Pons (tissue), 1 donor: ENCODE results near the gene RGS10.

ENCODE experiments used
- DNase-seq: peaks from one replicate; pipeline ENCODE4 v3.0.0-alpha.2; 2016; ENCODE audit warnings: low spot score

The RGS10 gene

GRCh38 chr10:119518176-119518575 lies 24.3 kb downstream of the RGS10 start:
- no peak for DNase-seq

GRCh38 chr10:119517235-119518141 lies 25.0 kb downstream of the RGS10 start:
- peak; percentile 65 for DNase-seq

DNA sequence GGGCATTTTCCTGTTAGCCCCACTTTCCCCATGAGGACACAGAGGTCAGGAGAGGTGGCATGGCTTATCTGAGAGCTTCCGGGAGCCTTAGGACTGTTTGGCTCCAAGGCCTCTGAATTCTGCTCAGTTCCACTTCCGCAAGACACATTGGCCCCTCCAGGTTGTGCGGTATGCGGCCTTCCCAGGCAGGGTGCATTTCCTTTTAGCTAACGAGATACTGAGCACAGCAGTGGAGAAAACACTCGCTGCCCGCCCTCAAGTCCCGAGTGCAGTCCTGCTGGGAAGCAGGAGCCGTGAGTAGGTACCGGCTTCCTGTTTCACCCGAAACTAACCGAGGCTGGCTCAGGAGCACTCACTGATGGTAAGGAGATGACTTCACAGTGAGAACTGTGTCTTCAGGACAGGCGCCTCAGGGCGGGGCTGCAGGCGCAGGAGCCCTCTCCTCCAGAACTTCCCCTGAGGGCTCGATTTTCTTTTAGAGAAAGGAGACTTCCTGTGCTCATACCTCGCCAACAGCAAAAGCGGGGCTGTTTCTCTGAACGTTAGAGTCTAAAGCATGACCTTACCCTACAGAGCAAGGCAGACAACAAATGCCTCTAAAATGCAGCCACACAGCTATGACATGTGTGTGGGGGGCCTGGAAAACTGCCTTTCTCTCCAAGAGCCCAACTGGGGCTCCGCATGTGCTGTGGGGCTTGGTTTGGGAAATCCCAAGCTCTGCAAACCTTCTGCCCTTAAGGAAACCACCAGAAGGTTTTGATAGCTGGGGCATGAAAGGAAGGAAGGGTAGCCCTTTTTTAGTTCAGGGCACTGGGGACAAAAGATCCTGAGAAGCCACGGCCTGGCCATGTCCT lies 25.9 kb downstream of the RGS10 start:
- DNase-seq, result no peak

- DNase-seq, result no peak
Measured at GRCh38 chr10:119515511-119516045, 26.9 kb downstream of the RGS10 start.

- no peak for DNase-seq
Measured at GRCh38 chr10:119514819-119515218, 27.7 kb downstream of the RGS10 start.

GRCh38 chr10:119511828-119512515 lies 30.5 kb downstream of the RGS10 start:
- DNase-seq, result no peak

DNA sequence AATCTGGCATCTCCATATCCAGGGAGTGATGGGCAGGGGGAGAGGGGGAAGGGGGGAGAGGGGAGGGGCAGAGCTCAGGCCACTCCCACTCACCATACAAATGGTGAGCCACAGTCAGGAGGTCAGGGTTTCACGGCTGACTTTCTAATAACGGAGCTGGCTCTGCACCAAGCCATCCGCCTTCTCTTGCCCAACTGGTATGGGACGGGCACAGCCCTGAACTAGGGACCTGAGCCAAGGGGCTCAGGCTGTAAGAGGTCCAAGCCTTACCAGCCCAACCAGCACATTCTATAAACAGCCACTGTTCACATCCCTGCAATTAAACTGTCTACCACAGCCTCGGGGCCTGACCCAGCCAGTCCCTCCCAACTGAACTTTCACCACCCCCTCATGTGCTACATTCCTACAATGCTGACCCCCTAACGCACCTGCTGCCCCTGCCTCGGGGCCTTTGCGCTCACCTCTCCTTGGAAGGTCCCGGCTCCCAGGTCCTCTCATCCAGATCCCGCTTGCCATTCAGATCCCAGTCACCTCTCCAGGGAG lies 32.5 kb downstream of the RGS10 start:
- DNase-seq, result no peak

- DNase-seq, result no peak
Measured at GRCh38 chr10:119507115-119507514, 35.4 kb downstream of the RGS10 start.

GRCh38 chr10:119505588-119506315 lies 36.8 kb downstream of the RGS10 start:
- DNase-seq, result no peak

DNA sequence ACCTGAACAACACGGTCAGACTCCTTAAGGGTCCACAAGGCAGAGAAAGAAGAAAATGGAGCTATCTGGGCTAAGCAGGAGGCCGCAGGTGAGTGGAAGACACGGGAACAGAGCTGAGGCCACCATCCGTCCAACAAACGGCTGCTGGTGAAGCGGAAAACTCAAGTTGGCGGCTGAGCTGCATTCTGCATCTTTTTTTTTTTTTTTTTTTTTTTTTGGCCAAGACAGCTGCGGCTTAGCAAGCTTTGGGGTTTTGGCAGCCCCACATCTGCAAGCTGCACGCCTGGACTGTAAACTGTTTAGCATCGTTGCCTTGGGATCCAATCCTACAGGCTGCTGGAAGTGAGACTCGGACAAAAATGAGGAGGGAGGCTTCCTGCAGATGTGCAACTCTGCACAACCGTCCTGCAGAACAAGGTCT lies 37.4 kb downstream of the RGS10 start:
- DNase-seq, result no peak

GRCh38 chr10:119504651-119505050 lies 37.9 kb downstream of the RGS10 start:
- no peak for DNase-seq

- no peak for DNase-seq
Measured at GRCh38 chr10:119503821-119504220, 38.7 kb downstream of the RGS10 start.

- no peak for DNase-seq
Measured at GRCh38 chr10:119502618-119503155, 39.8 kb downstream of the RGS10 start.

GRCh38 chr10:119502209-119502608 lies 40.3 kb downstream of the RGS10 start:
- DNase-seq, result no peak

DNA sequence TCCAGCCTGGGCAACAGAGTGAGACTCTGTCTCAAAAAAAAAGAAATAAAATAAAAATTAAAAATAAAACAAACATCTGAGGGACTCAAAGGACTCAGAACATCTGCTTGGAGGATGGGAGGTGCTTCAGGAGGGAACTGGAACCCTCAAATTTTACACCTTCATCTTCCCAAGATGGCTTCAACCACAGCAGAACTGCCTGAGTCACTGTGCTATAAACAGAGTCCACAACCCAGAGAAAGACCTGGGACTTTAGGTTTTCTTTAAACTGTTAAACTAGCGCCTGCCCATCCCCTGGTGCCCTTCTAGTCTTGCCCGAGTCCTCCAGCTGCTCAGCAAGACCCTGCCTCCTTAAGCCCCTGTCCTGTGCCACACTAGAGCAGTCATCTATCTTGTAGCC lies 40.8 kb downstream of the RGS10 start:
- DNase-seq, result no peak

- no peak for DNase-seq
Measured at GRCh38 chr10:119500821-119501220, 41.7 kb downstream of the RGS10 start.

DNA sequence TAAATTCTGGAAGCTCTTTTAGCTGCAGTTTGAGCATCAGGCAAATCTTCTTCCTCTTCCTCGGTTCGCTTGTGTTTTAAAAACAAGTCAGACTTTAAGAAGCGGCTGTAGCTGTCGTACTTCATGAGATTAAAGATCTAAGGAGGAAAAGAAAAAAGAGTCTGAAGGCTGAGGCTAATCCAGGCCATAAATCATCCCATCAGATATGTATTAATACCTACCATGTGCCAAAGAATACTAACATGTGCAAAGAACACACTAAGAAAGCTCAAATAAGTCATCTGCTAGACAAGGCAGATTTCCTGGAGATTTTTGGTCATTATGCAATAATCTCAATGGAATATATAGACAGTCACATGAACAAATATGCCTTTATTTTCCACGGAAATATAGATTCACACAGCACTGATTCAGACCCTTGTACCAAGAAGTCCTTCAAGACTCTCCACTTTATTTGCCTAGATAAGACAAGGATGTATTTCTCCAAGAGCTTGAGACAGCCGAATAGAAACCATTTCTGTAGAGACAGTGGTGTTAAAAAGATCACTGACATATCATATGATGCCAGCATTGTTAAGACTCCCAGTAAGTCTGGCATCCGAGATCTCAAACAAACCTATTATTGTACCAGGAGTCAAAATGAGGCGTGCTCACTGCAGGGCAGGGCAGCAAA lies 42.3 kb downstream of the RGS10 start:
- no peak for DNase-seq

- DNase-seq, result no peak
Measured at GRCh38 chr10:119499677-119500002, 42.9 kb downstream of the RGS10 start.

DNA sequence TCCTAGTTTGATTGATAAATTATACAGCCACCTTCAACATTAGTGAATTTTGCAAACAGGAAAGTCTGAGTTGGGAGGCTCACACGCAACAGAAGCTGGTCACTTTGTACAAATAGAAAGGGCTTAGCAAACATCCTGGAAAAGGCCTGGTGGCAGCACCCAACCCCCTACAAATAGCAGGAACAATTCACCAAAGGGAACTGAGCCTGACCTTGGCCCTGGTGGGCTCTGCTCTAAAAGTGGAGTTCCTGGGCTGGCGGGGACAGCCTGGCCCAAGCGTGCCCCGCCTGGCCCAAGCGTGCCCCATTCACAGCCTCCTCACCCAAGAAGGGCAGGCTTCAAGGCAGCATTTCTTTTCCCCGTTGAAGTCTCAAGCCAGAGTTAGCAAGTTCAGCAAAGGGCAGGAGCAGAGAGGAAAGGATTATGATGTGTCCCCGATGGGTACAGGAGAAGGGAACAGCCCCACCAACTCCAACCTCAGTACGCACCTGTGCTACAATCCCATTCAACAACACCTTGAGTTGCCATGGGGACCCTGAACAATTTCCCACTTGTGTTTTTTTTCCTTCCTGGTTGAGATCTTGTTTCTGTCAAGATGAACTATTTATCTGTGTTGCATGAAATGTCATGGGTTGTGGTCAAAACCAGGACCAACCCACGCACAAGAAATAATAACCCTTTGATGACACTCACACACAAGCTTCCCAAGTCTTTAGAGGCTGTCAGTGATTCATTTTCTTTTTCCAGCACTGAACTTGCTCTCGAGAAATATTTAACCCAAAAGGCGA lies 43.4 kb downstream of the RGS10 start:
- no peak for DNase-seq

DNA sequence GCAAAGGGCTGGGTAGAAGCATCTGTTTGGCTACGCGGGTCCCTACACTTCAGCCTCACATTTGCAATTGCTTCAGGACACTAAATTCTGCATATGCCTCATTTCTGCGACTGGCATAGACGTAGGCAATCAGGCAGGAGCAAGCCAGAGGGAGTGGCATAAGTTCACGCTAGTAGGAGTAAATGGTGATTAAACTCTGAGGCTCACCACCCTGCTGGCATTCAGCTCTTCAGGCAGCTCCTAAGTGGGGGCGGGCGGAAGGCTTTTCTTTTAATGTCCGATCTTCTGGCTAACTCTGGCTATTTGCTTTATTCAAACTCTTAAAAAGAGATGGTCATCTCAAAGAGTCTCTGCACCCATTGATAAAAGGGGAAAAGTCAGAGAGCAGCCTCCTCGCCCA lies 45.3 kb downstream of the RGS10 start:
- no peak for DNase-seq
